Progenitor cell of endocrine pancreas (in vitro differentiated cells): ENCODE data around the gene SCAP. TPM values are rescaled to one million over a fixed set of nuclear protein-coding genes. Genes with fewer than 3 reads are reported as not detected.
A peak's percentile ranks its signal among the peaks of the same experiment; 100 is the strongest.
"Not testable (repeated sequence)": the region's sequence is repeated elsewhere in the genome, so short reads cannot be mapped to it uniquely, and the experiment has no call there.

ENCODE experiments used
- DNase-seq: peaks from one replicate; pipeline ENCODE4 v3.0.0; 2021; ENCODE audit warnings: low spot score; ENCODE audit not compliant: unreplicated experiment
- H3K27ac Mint-ChIP-seq: 2 replicates; pipeline ENCODE4 v1.8.0; 2021; ENCODE audit warnings: mild to moderate bottlenecking, moderate library complexity, mixed read lengths
- H3K27me3 Mint-ChIP-seq: 2 replicates; pipeline ENCODE4 v1.8.0; 2021; ENCODE audit warnings: mixed read lengths
- H3K36me3 Mint-ChIP-seq: 2 replicates; pipeline ENCODE4 v1.8.0; 2022; ENCODE audit warnings: mixed read lengths; ENCODE audit not compliant: insufficient read depth
- H3K4me1 Mint-ChIP-seq: 2 replicates; pipeline ENCODE4 v1.8.0; 2021; ENCODE audit warnings: low read depth, mixed read lengths
- H3K4me3 Mint-ChIP-seq: 2 replicates; pipeline ENCODE4 v1.8.0; 2021; ENCODE audit warnings: low read depth, mild to moderate bottlenecking, moderate library complexity, mixed read lengths
- H3K9me3 Mint-ChIP-seq: 2 replicates; pipeline ENCODE4 v1.8.0; 2021; ENCODE audit warnings: low read depth, mixed read lengths
- CTCF ChIP-seq: fragments of 200-600 bp; sonication (generic); IDR thresholded peaks from one replicate; pipeline ENCODE4 v1.5.0; 2021; ENCODE audit warnings: antibody characterized with exemption, mild to moderate bottlenecking; ENCODE audit not compliant: unreplicated experiment
- total RNA-seq: library from RNA; stranded (reverse); gene quantifications from 2 replicates; pipeline ENCODE4 v1.2.1, GENCODE V29; 2021

SCAP gene
- total RNA-seq, 1 donor from 2014 or later = 140 TPM

DNA sequence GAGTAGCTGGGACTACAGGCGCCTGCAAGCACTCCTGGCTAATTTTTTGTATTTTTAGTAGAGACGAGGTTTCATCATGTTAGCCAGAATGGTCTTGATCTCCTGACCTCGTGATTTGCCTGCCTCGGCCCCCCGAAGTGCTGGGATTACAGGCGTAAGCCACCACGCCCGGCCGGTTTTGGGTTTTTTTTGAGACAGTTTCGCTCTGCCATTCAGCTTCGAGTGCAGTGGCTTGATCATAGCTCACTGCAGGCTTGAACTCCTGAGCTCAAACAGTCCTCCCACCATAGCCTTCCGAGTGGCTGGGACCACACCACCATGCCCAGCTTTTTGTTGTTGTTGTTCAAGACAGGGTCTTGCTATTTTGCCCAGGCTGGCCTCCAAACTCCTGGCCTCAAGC, 16.0 kb upstream of the SCAP start:
- no peak for DNase-seq
- Mint-ChIP-seq H3K4me3 (no peak overlapping the region), H3K27ac (no peak overlapping the region), H3K27me3 (no peaks in the 10 kb centered on the region), H3K9me3 (no peaks in the 10 kb centered on the region), H3K36me3 (peaks cover 12% of the 10 kb centered on the region), H3K4me1 (no peaks in the 10 kb centered on the region)
- no peak for TF ChIP-seq CTCF

GRCh38 chr3:47491186-47491585, 15.4 kb upstream of the SCAP start:
- TF ChIP-seq CTCF = no peak
- DNase-seq = no peak
- Mint-ChIP-seq H3K27me3 (no peaks in the 10 kb centered on the region), H3K36me3 (peaks cover 9% of the 10 kb centered on the region), H3K4me1 (no peaks in the 10 kb centered on the region), H3K4me3 (no peak overlapping the region), H3K9me3 (no peaks in the 10 kb centered on the region), H3K27ac (no peak overlapping the region)

DNA sequence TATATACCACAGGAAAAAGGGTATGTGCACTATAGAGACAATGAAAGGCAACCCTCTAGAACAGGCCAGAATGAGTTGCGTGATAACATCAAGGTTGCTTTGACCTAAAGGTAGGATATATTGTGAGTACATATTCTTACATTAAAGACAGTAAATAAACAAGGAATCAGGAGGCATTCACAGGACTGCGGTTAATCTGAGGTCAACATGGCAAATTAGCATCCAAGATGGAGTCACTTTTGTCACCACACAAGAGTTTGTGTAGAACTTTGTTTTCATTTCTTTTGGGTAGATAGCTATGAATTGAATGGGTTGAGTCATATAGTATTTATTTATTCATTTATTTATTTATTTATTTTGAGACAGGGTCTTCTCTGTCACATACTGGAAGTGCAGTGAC, 11.5 kb upstream of the SCAP start:
- Mint-ChIP-seq H3K36me3 (peaks cover 2% of the 10 kb centered on the region), H3K4me1 (peaks cover 3% of the 10 kb centered on the region), H3K27me3 (no peaks in the 10 kb centered on the region), H3K4me3 (no peak overlapping the region), H3K9me3 (no peaks in the 10 kb centered on the region), H3K27ac (no peak overlapping the region)
- TF ChIP-seq CTCF = no peak
- DNase-seq = no peak

- H3K27ac Mint-ChIP-seq = peak overlapping the region; percentile 11
- no peak for TF ChIP-seq CTCF
- no peak for DNase-seq
- peaks cover 11% of the 10 kb centered on the region for H3K4me1 Mint-ChIP-seq
- no peaks in the 10 kb centered on the region for H3K9me3 Mint-ChIP-seq
- no peak overlapping the region for H3K4me3 Mint-ChIP-seq
- peaks cover 2% of the 10 kb centered on the region for H3K36me3 Mint-ChIP-seq
- H3K27me3 Mint-ChIP-seq = no peaks in the 10 kb centered on the region
Observed at GRCh38 chr3:47485812-47486211, 10.1 kb upstream of the SCAP start.

- Mint-ChIP-seq H3K4me1 (peaks cover 11% of the 10 kb centered on the region), H3K27ac (no peak overlapping the region), H3K27me3 (no peaks in the 10 kb centered on the region), H3K36me3 (peaks cover 2% of the 10 kb centered on the region), H3K4me3 (peak overlapping the region; percentile 7), H3K9me3 (no peaks in the 10 kb centered on the region)
- no peak for DNase-seq
- TF ChIP-seq CTCF = no peak
Observed at GRCh38 chr3:47482366-47482765, 6.6 kb upstream of the SCAP start.

- H3K36me3 Mint-ChIP-seq, DNase-seq, H3K4me3 Mint-ChIP-seq, H3K27me3 Mint-ChIP-seq, H3K9me3 Mint-ChIP-seq: not testable (repeated sequence)
- Mint-ChIP-seq H3K27ac (peak overlapping the region; percentile 15), H3K4me1 (peaks cover 14% of the 10 kb centered on the region)
Observed at GRCh38 chr3:47481763-47482162, 6.0 kb upstream of the SCAP start.

- H3K4me1 Mint-ChIP-seq = peaks cover 16% of the 10 kb centered on the region
- not testable (repeated sequence) for H3K27ac Mint-ChIP-seq, H3K36me3 Mint-ChIP-seq, H3K4me3 Mint-ChIP-seq, DNase-seq, H3K9me3 Mint-ChIP-seq, H3K27me3 Mint-ChIP-seq
Observed at GRCh38 chr3:47480267-47480666, 4.5 kb upstream of the SCAP start.
